HG03558 (cell line): ENCODE data around the gene CTDP1.

Experiments
- ATAC-seq: cut with Tn5 transposase; IDR thresholded peaks from one replicate; pipeline ENCODE4 v1.9.1; 2021; ENCODE audit warnings: moderate number of reproducible peaks; ENCODE audit not compliant: unreplicated experiment; ENCODE audit errors: extremely low read depth

CTDP1 gene

DNA sequence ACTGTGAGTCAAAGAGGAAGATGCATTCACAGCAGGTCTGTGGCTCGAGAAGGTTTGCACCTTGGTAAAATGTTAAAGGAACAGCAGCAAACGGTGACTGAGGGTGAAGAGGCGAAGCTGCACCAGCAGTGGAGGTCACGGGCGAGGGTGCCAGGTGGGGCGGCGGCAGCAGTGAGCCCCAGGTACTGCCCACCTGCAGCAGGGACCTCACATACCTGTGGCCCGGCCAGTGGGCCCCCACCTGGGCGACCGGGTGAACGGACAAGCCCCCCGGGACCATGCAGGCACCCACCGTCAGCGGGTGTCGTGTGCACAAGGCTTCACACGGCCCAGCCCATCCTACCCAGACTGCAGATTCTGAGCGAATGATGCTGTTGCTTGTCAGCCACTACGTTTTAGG lies 94.5 kb downstream of the CTDP1 start:
- ATAC-seq = no peak

DNA sequence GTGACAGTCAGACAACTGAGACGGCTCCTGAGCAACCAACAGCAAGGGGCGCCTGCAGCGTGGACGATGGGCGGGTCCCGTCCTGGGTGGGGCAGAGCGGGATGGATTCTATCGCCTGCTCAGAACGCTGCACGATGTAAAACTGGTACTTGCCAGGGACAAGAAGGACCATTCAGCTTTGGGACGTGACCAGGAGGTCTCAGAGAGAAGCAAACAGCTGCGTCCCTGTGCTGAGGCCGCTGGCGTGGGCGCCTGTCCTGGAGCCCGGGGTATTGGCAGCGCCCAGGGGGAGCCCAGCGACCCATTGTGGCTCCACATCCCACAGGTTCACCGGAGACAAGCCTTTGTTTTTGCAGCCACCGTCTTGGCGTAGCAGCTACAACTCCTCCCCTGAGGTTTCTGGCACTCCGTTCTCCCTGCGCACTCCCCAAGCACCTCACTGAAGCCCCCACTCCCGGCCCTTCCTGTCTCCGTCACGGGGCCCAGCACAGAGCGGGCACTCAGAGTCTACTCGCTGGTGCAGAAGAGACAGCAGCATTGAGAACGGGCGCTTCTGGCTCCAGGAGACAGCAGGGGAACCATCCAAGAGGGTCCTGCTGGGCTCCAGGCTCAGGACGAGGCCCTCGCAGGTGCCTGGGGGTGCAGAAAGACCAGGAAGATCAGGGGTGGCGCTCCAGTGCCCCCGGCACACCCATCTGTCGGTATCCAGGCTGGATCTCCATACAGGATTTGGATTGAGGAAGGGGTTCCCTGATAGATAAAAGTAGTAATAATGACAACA lies 96.0 kb downstream of the CTDP1 start:
- ATAC-seq = no peak

GRCh38 chr18:79776674-79777073 lies 97.1 kb downstream of the CTDP1 start:
- ATAC-seq = no peak

GRCh38 chr18:79778291-79778791 lies 98.7 kb downstream of the CTDP1 start:
- ATAC-seq = no peak

DNA sequence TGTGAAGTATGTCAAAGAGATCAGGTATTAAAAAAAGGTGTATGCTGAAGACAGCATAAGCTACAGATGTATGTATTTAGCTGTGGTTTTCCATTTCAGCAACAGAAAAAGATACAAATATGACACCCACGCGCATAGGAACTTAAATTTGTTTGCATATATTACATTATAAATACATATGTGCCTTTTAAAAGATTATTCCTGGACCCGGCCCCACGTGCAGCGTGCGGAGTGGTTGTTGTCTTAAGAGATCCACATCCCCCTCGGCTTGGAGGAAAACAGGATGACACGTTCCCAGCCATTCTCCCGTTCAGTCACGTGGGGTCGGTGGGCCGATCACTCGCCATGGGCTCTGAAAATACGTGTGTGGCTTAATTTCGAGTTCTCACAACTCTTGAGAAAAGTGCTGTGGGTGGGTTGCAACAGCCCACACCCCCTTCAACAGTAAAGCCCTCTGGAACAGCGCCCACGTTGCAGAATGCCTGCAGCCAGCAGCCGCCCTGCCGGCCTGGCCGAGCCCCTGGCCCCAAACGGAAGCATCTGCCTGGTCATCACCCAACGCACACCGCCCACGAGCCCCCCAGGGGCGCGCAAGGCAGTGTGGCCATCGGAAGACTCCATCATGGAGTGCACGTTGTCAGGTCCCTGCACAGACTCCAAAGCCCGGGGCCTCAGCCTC lies 99.6 kb downstream of the CTDP1 start:
- no peak for ATAC-seq

GRCh38 chr18:79779700-79780190 lies 100.1 kb downstream of the CTDP1 start:
- ATAC-seq = no peak

- no peak for ATAC-seq
Observed at GRCh38 chr18:79780547-79780946, 100.9 kb downstream of the CTDP1 start.

GRCh38 chr18:79781331-79781941 lies 101.8 kb downstream of the CTDP1 start:
- ATAC-seq = no peak

GRCh38 chr18:79782566-79783308 lies 103.1 kb downstream of the CTDP1 start:
- no peak for ATAC-seq

- no peak for ATAC-seq
Observed at GRCh38 chr18:79784071-79784913, 104.7 kb downstream of the CTDP1 start.

DNA sequence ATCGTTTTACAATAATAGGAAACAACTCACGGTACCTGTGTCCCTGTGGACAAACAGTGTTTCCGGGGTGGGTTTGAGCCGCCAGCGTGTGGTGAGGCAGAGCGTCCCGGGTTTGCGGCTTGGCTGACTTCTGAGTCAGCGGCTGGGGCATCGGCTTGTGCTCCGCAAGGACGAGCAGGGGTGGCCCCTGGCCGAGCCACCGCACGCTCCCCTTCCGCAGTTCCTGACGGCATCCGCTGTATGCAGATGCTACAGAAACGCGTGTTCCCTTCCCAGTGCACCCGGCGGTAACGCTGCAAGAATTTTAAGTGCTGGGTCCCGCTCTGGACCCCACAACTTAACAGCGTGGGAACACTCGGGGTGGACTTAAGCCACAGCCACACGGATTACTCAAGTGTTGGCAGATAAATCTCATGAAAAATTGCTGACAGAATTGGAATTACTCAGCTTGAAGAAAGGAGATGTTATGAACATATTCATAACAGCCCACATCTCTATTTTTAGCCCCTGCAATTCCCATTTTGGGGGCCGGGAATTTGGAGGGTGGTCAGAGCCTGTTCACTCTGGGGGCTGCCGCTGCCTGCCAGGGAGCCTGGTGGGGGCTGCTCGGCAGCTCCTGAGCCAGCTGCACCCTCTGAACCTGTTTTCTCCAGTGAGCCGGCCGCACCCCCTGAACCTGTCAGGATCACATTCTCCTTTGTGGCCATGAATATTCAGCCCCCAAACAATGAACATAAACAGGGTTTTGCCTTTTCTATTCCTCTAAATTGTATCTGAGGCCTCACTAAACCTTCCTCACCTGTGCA lies 105.6 kb downstream of the CTDP1 start:
- no peak for ATAC-seq

GRCh38 chr18:79785831-79786230 lies 106.2 kb downstream of the CTDP1 start:
- ATAC-seq = no peak

DNA sequence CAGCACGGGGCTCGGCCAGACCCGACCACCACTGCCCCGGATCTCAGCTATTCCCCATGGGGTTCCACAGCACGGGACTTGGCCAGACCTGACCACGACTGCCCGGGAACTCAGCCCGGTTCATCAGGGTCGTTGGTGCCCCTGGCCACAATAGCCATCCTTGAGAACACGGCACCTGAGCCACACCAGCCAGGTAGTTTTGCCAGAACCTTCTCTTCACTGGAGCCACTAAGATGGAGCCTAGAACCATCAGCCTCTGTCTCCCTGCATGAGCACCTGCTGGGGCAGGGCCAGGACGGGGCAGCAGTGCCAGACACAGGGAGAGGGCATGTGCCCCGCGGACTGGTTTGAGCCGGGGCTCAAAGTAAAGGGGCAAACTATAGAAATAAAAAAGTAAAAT lies 106.7 kb downstream of the CTDP1 start:
- no peak for ATAC-seq

DNA sequence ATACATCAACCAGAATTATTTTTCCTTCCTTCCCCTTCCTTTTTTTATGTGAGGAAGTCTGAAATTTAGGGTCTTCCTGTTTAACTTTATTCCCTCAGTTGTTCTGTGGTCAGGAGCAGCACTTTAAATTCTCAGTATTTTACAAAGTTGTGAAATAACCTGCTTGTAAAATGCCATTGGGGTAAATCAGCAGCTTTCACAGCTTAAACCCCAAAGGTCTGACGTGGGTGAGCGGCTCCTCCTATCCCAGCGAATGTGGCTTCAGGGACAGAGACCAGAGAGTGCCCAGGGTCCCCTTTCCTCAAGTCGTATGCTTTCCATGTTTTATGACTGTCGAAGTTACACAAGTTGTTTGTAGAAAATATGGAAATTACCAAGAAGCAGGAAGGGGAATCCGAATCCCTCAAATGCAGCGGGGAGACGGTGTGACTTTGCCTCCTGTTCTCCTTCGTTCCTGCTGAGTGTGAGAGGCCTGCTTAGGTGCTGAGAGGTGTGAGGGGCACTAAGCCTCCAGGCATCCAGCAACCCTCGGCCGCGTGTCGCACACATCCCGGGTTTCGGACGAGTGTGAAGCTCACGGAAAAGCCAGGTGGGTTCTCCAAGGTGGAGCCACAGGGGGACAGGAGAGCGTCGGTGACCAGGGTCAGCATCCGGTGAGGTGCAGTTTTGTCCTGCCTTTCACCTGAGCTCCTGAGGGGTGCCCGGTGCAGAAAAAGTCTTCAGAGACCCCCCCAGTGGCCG lies 107.4 kb downstream of the CTDP1 start:
- no peak for ATAC-seq

DNA sequence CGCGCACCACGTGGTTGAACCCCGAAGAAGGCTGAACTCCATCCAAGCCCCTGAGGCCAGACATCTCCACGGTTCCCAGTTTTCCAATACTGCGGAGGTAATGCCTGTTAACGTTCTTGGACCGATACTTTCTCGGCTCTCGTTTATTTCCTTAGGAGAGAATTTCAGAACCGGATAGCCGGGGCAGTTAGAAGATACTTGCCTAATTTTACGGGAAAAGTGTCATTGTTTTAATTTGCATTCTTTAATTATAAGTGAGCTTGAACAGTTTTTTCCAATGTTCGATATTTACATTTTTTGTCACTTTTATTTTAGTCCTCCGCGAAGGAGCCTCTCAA lies 107.9 kb downstream of the CTDP1 start:
- no peak for ATAC-seq

- no peak for ATAC-seq
Observed at GRCh38 chr18:79787865-79788733, 108.5 kb downstream of the CTDP1 start.

DNA sequence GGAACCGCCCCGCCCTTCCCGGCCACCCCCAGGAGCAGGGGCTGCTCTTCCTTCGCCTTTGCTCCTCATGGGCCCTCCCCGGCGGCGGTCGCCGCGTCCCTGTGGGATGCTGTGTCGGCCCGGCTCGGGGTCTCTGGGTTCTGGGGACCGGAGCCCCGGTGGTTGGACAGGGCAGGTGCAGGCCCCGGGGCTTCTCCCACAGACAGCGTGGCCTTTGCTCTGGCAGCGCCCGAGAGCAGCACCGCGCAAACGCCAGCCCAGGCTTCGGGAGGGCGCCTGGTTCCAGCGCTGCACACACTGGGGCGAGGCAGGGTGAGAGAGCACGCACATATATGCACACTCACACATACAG lies 109.1 kb downstream of the CTDP1 start:
- ATAC-seq = no peak
